ENCODE results near the gene SMARCD3. TPM values are rescaled to one million over a fixed set of nuclear protein-coding genes. Genes with fewer than 3 reads are reported as not detected.

Gene SMARCD3
- total and polyA plus RNA-seq, 2 of the 13 experiments (the other 11 are each of a cell fraction or from before 2014, with no cell fraction given): 0.20 to 0.62 TPM

DNA sequence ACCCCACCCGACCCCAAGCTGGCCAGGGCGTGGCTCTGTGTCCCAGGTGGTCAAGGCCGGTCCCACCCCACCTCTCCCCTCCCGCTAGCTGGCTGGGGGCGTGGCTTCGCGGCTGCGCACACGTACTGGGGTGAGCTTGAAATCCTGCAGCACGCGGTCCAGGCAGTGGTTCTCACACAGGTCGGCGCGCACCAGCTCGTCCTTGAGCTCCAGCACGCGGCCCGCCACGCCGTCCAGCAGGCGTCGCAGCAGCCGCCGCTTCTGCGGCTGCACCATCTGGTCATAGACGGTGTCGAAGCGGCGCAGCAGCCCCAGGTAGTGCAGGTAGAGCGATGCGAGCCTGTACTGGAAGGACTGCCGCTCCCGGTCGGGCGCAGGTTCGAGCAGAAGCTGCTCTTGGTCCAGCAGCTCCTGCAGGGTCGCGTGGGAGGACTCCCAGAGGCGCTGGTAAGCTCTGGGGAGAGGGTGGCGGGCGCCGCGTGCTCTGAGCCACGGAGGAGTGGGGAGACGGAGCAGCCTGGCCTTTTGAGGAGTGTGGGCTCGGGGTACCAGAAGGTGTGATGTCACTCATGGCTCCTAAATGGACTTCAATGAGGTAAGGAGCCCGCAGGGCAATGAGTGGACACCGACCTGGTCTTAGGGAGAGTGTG is 44.0 kb downstream of the SMARCD3 start:
- Histone ChIP-seq H3K27ac (ENCODE audit: extremely low read length, insufficient read depth, low read length) (no peak overlapping the region), H3K79me2 (ENCODE audit: insufficient read depth, low read length) (no peaks in the 10 kb centered on the region), H3K9ac (ENCODE audit: insufficient read depth, low read depth, low read length) (no peak overlapping the region), H3K4me1 (ENCODE audit: insufficient read depth, low read length) (no peaks in the 10 kb centered on the region), H3K9me3 (ENCODE audit: low read length) (no peaks in the 10 kb centered on the region), H3K4me3 (replicated peaks in 1 of 3; ENCODE audit: insufficient read depth in 1 of 3, low read depth in 2 of 3, low read length in 3 of 3) (no peak overlapping the region), H3K36me3 (replicated peaks in 1 of 2; ENCODE audit: control insufficient read depth in 1 of 2, insufficient read depth in 2 of 2, low read length in 2 of 2) (no peaks in the 10 kb centered on the region), H3K4me2 (ENCODE audit: low read depth, low read length) (no peak overlapping the region), H3K27me3 (ENCODE audit: control insufficient read depth in 1 of 2, insufficient read depth in 2 of 2, low read length in 2 of 2) (peaks cover 9 to 86% of the 10 kb centered on the region in 2 experiments), H4K20me1 (ENCODE audit: insufficient read depth, low read length) (0 out of 2 replicates have a peak, but pooled peaks cover 3% of the 10 kb centered on the region), H2AFZ (ENCODE audit: low read length) (no peak overlapping the region)
- ATAC-seq (no peak), DNase-seq (ENCODE audit: low spot score) (no peak), FAIRE-seq (no peak)
- TF ChIP-seq SKI (IDR thresholded peaks at IDR 0.05; ENCODE audit: partially characterized antibody) (no peak), ZNF816 (CRISPR knock-in tag; IDR thresholded peaks at IDR 0.05; ENCODE audit: borderline replicate concordance) (no peak), ZNF772 (CRISPR knock-in tag; IDR thresholded peaks at IDR 0.05) (no peak), BCL6 (CRISPR knock-in tag; IDR thresholded peaks at IDR 0.05) (no peak), ZFP36L2 (CRISPR knock-in tag; IDR thresholded peaks at IDR 0.05) (no peak), SCMH1 (CRISPR knock-in tag; IDR thresholded peaks at IDR 0.05; ENCODE audit: borderline replicate concordance) (no peak), SATB2 (CRISPR knock-in tag; IDR thresholded peaks at IDR 0.05) (no peak), HNRNPK (IDR thresholded peaks at IDR 0.05; ENCODE audit: low read depth, low read length, poor library complexity, severe bottlenecking) (no peak), ZNF180 (CRISPR knock-in tag; IDR thresholded peaks at IDR 0.05; ENCODE audit: borderline replicate concordance, low read depth) (no peak), ZNF354B (CRISPR knock-in tag; IDR thresholded peaks at IDR 0.05) (no peak), THAP11 (CRISPR knock-in tag; IDR thresholded peaks at IDR 0.05) (no peak), ZFYVE20 (CRISPR knock-in tag; IDR thresholded peaks at IDR 0.05; ENCODE audit: borderline replicate concordance, low read depth) (no peak), CEBPB (IDR thresholded peaks at IDR 0.05; ENCODE audit: borderline replicate concordance, low read depth, low read length) (no peak), MED13 (CRISPR knock-in tag; IDR thresholded peaks at IDR 0.05) (no peak), HHEX (CRISPR knock-in tag; IDR thresholded peaks at IDR 0.05) (no peak), KLF11 (CRISPR knock-in tag; IDR thresholded peaks at IDR 0.05) (no peak)
- TF ChIP-seq, protein P1, sequence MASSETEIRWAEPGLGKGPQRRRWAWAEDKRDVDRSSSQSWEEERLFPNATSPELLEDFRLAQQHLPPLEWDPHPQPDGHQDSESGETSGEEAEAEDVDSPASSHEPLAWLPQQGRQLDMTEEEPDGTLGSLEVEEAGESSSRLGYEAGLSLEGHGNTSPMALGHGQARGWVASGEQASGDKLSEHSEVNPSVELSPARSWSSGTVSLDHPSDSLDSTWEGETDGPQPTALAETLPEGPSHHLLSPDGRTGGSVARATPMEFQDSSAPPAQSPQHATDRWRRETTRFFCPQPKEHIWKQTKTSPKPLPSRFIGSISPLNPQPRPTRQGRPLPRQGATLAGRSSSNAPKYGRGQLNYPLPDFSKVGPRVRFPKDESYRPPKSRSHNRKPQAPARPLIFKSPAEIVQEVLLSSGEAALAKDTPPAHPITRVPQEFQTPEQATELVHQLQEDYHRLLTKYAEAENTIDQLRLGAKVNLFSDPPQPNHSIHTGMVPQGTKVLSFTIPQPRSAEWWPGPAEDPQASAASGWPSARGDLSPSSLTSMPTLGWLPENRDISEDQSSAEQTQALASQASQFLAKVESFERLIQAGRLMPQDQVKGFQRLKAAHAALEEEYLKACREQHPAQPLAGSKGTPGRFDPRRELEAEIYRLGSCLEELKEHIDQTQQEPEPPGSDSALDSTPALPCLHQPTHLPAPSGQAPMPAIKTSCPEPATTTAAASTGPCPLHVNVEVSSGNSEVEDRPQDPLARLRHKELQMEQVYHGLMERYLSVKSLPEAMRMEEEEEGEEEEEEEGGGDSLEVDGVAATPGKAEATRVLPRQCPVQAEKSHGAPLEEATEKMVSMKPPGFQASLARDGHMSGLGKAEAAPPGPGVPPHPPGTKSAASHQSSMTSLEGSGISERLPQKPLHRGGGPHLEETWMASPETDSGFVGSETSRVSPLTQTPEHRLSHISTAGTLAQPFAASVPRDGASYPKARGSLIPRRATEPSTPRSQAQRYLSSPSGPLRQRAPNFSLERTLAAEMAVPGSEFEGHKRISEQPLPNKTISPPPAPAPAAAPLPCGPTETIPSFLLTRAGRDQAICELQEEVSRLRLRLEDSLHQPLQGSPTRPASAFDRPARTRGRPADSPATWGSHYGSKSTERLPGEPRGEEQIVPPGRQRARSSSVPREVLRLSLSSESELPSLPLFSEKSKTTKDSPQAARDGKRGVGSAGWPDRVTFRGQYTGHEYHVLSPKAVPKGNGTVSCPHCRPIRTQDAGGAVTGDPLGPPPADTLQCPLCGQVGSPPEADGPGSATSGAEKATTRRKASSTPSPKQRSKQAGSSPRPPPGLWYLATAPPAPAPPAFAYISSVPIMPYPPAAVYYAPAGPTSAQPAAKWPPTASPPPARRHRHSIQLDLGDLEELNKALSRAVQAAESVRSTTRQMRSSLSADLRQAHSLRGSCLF (CRISPR knock-in tag; IDR thresholded peaks at IDR 0.05; ENCODE audit: borderline replicate concordance): no peak
- TF ChIP-seq, protein P2, sequence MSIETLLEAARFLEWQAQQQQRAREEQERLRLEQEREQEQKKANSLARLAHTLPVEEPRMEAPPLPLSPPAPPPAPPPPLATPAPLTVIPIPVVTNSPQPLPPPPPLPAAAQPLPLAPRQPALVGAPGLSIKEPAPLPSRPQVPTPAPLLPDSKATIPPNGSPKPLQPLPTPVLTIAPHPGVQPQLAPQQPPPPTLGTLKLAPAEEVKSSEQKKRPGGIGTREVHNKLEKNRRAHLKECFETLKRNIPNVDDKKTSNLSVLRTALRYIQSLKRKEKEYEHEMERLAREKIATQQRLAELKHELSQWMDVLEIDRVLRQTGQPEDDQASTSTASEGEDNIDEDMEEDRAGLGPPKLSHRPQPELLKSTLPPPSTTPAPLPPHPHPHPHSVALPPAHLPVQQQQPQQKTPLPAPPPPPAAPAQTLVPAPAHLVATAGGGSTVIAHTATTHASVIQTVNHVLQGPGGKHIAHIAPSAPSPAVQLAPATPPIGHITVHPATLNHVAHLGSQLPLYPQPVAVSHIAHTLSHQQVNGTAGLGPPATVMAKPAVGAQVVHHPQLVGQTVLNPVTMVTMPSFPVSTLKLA (IDR thresholded peaks at IDR 0.05): no peak
- in situ Hi-C loops (cut with HindIII; ENCODE audit: extremely low pct_ligation_motif_present, low pct_unique_long_range_greater_than_20kb) (no loop called here), intact Hi-C loops (cut with micrococcal nuclease; ENCODE audit: unreplicated experiment) (no loop called here)
- ChIA-PET CTCF (ENCODE audit: low intra/inter-chr PET ratio, low total read pairs) (no interaction called here), POLR2A (no interaction called here)
- no TSS peak for BruUV-seq (replicated peaks)
- 55% methylated on average over 10 of the region's 48 CpGs for whole genome bisulfite sequencing (ENCODE audit: low lambda C conversion rate)

Data from HepG2 (cell line).